TTC549 (cell line): Measurements from ENCODE around the gene VSX1.

ENCODE experiments used
- FAIRE-seq: peaks from 2 replicates; lab custom pipeline; 2012; peaks lifted over from hg19 to GRCh38; lab: Jason Lieb, UNC

VSX1 gene

GRCh38 chr20:25053255-25054031 is 28.5 kb downstream of the VSX1 start:
- FAIRE-seq, result no peak

DNA sequence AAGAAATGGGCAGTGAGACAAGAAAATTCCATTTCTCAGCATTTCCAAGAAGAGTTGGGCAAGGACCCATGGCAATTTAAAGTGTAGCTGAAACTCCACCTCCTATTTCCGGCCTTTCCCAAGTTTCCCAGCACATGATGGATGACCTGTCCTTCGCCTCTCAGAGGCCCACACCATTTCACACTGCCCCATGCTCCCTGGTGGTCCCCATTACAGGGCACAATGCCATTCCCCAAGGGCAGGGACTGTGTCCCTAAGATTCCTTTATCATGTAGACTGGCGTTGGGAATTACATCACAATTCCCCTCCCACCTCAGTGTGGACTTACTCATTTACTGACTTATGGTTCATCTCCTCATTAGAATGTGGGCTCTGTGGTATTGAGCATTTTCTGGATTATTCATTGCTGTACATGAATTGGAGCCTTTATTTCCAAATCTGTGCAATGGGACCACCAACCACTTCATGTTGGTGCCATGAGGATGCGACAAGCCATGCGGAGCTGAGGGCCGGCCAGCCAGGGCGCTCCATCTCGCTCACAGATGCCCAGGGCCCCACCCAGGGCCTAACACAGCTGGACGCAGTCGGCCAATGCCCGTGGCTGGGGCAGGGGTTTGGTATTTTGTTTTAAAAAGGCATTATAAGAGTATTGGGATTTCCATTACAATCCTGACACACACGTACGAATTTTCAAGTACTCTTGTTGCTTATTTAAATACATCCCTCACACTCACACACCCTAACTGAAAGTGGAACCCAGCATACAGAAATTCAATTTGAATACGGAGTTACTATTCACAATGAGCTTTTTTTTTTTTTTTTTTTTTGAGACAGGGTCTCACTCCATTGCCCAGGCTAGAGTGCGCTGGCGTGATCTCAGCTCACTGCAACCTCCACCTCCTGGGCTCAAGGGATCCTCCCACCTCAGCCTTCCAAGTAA is 29.4 kb downstream of the VSX1 start:
- FAIRE-seq, result no peak

- FAIRE-seq, result no peak
These were observed 30.4 kb downstream of the VSX1 start for GRCh38 chr20:25051386-25052155.

DNA sequence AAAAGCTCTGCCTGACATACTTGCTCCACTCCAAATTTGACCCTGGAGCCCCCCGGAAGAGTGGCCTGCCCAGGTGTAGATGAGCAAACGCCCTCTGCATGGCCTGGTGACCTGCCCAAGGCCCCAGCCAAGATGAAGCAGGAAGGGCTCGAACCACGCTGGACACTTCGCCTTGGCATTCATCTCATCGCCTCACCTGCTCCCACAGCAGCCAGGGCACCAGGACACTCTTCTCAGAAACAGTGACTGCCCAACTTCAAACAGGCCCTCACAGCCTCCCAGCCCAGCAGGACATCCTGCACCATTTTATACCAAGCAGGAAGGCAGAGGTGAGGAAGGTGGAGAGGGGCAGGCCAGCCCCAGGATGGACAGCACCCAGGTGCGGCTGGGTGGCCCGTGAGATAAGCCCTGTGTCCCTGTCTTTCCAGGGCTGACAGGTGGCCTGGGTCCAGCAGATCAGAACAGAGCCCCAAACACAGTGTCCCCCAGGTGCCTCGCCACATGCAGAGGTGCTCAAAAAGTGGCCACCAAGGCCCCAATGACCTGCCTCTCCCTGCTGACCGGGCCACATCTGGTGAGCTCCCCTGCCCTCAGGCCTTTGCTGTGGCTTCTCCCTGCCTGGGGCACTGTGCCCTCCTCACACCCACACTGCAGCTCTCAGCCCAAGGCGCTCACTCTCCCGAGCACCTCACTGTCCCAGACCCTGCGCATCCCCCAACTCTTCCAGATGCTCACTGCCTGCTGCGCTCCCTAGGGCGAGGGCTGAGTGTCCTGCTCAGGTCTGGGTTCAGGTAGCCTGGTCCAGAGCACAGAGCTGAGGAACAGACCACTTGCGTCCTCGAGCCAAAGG is 31.2 kb downstream of the VSX1 start:
- no peak for FAIRE-seq

DNA sequence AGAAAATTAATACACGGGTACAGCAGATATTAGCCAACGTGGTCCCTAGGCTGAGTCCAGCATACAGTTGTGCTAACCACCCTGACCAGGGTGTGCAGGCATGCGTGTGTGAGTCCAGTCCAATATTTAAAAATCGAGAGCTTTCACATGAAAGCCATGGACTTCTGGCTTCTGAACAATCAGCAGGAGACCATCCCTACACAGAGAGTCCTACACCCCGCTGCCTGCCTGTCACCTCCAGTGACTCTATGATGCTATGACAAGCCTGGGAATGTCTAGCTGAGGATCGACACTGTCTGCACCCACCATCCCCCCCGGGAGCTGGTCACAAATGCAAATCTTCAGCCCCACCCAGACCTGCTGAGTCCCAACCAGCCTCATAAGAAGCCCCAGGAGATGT is 31.9 kb downstream of the VSX1 start:
- no peak for FAIRE-seq

- FAIRE-seq, result no peak
These were observed 32.5 kb downstream of the VSX1 start for GRCh38 chr20:25049261-25050060.

GRCh38 chr20:25048519-25048952 is 33.4 kb downstream of the VSX1 start:
- no peak for FAIRE-seq

DNA sequence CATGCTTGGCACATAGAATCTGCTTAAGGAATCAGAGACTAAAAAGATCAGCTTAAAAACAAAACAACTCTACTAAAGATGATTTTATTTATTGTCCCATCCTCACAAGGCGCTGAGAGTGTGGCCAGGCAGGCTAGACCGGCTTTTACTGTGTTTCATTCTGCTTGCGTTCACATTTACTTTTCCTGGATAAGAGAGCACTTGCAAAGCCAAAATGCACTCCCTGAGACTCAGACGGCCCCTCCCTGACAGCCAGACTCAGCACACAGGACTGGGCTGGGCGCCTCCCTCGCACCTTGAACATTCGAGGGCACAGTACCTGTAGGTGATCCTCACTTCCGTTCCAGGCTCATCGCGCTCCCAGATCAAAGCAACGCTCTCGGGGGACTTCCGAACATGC is 34.2 kb downstream of the VSX1 start:
- no peak for FAIRE-seq

- no peak for FAIRE-seq
These were observed 34.9 kb downstream of the VSX1 start for GRCh38 chr20:25046736-25047666.

DNA sequence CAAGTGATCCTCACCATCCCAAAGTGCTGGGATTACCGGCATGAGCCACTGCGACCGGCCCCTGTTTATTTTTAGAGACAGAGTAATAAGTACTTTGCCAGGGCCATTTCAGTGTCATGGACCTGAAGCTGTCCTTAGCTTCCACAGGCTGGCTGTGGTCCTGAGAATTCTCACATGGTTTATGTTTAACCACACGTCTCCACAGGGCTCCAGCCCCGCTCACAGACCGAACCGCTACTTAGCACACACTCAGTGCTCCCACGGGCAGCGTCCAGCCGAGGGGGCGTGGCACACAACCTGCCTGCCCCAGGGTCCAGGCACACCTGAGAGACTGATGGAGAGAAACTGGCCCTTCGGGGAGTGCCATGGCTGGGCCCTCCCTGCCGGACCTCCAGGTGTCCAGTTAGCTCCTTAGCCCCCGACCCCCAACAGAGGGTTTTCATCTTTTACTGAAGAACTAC is 35.7 kb downstream of the VSX1 start:
- no peak for FAIRE-seq

- FAIRE-seq, result no peak
These were observed 36.6 kb downstream of the VSX1 start for GRCh38 chr20:25045343-25045712.

DNA sequence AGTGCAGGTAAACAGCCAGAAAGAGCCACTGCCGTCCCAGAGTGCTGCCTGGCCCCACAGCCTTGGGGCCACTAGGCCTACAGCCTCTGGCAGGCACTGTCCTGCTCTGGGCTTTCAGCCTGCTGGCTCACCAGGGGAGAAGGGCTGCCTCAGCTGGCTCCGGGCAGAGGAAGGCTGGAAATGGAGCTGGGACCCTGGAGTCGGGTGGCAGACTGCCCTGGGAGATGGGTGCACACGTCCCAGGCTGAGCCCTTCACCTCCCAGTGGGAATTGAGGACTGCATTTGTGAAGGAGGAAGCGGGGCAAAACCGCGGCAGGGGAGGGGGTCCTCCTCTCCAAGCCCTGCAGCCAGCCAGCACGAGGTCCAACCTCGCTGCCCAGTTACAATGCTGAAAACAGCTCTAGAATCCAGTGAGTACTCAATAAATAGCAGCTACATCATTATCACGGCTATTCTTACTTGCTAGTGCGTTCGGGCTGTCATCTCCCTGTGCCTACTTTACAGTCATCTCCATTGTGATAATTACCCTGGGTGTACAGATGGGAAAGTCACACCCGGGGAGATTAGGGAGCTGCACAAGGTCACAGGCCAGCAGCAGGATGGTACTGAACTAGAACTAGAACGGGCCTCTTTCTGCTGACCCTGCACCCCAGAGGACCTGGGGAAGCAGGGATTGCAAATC is 37.1 kb downstream of the VSX1 start:
- no peak for FAIRE-seq

DNA sequence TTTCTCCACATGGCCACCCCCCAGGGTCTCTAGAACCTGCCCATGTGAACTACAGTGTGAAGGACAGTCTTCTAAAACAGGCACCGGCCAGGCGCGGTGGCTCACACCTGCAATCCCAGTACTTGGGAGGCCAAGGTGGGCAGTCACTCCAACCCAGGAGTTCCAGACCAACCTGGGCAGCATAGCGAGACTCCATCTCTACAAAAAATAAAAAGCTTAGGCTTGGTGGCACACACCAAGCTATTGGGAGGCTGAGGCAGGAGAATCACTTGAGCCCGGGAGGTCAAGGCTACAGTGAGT is 37.7 kb downstream of the VSX1 start:
- no peak for FAIRE-seq

- FAIRE-seq, result no peak
These were observed 38.3 kb downstream of the VSX1 start for GRCh38 chr20:25043499-25044260.

DNA sequence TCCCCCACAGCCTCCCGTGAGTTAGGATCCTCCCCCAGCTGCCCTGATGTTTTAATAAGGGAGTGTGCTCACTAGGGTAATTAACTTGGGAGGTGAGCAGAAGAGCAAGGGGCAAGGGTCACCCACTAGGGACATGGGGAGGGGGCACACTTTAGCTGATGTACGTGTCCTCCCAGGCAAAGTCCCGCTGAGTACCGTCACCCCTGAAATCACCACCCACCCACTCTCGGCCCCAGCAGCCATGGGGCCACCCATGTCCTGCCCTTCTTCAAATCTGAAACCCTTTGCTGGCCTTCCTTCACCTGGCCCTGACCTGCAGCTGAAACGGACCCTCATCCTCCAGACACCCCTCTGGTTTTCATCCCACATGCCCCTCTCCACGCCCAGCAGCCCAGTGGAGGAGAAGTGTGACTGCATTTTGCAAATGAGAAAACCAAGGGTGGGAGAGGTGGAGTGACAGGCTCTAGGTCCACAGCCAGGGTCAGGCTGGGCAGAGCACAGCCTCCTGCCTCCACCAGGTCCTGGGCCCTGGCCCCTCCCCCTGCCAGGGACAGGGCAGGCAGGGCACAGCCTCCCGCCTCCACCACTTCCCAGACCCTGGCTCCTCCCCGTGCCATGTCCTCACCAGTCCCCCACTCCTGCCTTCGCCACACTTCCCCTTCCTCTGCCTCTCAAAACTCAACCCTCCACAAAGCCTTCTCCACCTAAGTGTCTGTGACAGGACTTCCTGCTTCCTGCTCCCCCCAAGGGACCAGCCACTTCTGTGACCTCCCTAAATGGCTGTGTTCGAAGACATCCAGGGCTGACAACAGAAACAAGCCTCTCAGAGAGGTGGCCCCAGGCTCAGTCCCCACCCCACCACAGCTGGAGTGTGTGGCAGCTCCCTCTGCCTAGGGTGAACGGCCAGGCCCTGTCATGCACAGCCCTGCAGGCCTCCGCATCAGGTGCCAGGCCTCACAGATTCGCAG is 39.1 kb downstream of the VSX1 start:
- FAIRE-seq, result no peak

GRCh38 chr20:25041813-25042530 is 40.0 kb downstream of the VSX1 start:
- FAIRE-seq, result no peak

DNA sequence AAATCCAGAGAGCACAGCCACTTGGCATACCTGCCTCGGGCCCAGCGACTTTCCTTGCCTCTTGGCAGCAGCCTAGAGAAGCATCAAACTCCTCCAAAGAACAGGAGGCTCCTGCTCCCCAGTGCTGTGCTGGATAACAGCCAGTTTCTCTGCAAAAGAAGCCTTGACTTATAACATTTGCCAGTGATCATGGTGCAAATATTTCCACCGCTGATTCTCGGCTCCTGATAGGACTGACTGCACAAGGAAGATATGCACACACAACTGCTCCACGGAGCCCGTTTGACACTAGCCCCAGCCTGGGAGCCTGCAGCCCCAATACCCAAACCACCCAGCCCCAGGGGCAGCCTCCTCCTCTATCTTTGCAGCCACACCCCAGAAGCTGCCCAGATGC is 41.5 kb downstream of the VSX1 start:
- FAIRE-seq, result no peak
